M059J (cell line): ENCODE results near the gene TNFRSF1A. TPM values are rescaled to one million over a fixed set of nuclear protein-coding genes. Genes with fewer than 3 reads are reported as not detected.
A peak's percentile ranks its signal among the peaks of the same experiment; 100 is the strongest.

ENCODE experiments used
- DNase-seq: peaks from one replicate; pipeline ENCODE4 v3.0.0-alpha.2; 2012; ENCODE audit warnings: low read depth
- total RNA-seq: library from RNA; depleted of rRNA; stranded (reverse); fragments of >200 nt; shearing (Covaris generic); gene quantifications from 2 replicates; pipeline ENCODE4 v1.2.3, GENCODE V29; 2014; rRNA removed

TNFRSF1A gene
- total RNA-seq: 180 and 233 TPM in 2 replicates

GRCh38 chr12:6341417-6342139 lies at the start of gene TNFRSF1A:
TSS of gene TNFRSF1A (minus strand) at chr12:6342076. CDS start at chr12:6341814, 262 bp downstream.
- peak; percentile 81 for DNase-seq

GRCh38 chr12:6391013-6391412 lies 49.1 kb upstream of the TNFRSF1A start:
- DNase-seq: no peak

- no peak for DNase-seq
These were observed 48.4 kb upstream of the TNFRSF1A start for GRCh38 chr12:6390084-6390799.

- DNase-seq: no peak
These were observed 45.7 kb upstream of the TNFRSF1A start for GRCh38 chr12:6387541-6387940.

GRCh38 chr12:6386491-6386890 lies 44.6 kb upstream of the TNFRSF1A start:
- no peak for DNase-seq

- DNase-seq: no peak
These were observed 44.2 kb upstream of the TNFRSF1A start for GRCh38 chr12:6386038-6386437.

GRCh38 chr12:6384499-6385436 lies 42.9 kb upstream of the TNFRSF1A start:
- no peak for DNase-seq

GRCh38 chr12:6383572-6384498 lies 42.0 kb upstream of the TNFRSF1A start, which contains the start of gene LTBR:
TSS of gene LTBR (plus strand) at chr12:6384162. CDS start at chr12:6384359, 197 bp downstream.
- DNase-seq: no peak

GRCh38 chr12:6382982-6383381 lies 41.1 kb upstream of the TNFRSF1A start:
- no peak for DNase-seq

GRCh38 chr12:6382371-6382770 lies 40.5 kb upstream of the TNFRSF1A start:
- no peak for DNase-seq

GRCh38 chr12:6380141-6381121 lies 38.6 kb upstream of the TNFRSF1A start:
- no peak for DNase-seq

GRCh38 chr12:6378709-6379472 lies 37.0 kb upstream of the TNFRSF1A start:
- DNase-seq: no peak

- peak; percentile 47 for DNase-seq
These were observed 35.8 kb upstream of the TNFRSF1A start for GRCh38 chr12:6377667-6377994.

GRCh38 chr12:6376870-6377666 lies 35.2 kb upstream of the TNFRSF1A start:
- DNase-seq: no peak

GRCh38 chr12:6376079-6376869 lies 34.4 kb upstream of the TNFRSF1A start:
- DNase-seq: peak; percentile 78

- DNase-seq: no peak
These were observed 33.6 kb upstream of the TNFRSF1A start, which contains the start of gene SCNN1A for GRCh38 chr12:6375269-6376078. TSS of gene SCNN1A (minus strand) at chr12:6375563. CDS start at chr12:6374783, 780 bp downstream.
